Tibial artery (tissue), 4 donors: ENCODE data around the gene HSF2BP.

Experiments used
- DNase-seq, 2 donors: peaks; one replicate each; pipeline ENCODE4 v3.0.0-alpha.2; 2019
- H3K27ac ChIP-seq, 2 donors: fragments of 200-600 bp; sonication (generic) in 1 of 2; 1 replicate in 1 of 2; 2 replicates in 1 of 2; pipeline ENCODE4 v1.5.1; 2018 to 2019; ENCODE audit warnings: mild to moderate bottlenecking in 1 of 2
- H3K27me3 ChIP-seq, 2 donors: fragments of 200-600 bp; sonication (generic) in 1 of 2; one replicate each; pipeline versions ENCODE4 v1.5.1 to v1.6.0; 2016 to 2019
- H3K36me3 ChIP-seq, 3 donors: fragments of 200-600 bp; sonication (generic) in 2 of 3; one replicate each; pipeline ENCODE4 v1.5.1; 2016 to 2019; ENCODE audit warnings: mild to moderate bottlenecking in 2 of 3
- H3K4me1 ChIP-seq, 4 donors: fragments of 200-600 bp; sonication (generic) in 2 of 4; 1 replicate in 3 of 4; 2 replicates in 1 of 4; pipeline ENCODE4 v1.5.1; 2016 to 2019
- H3K4me3 ChIP-seq, 2 donors: fragments of 200-600 bp; sonication (generic) in 1 of 2; 1 replicate in 1 of 2; 2 replicates in 1 of 2; pipeline ENCODE4 v1.5.1; 2018 to 2019; ENCODE audit warnings: mild to moderate bottlenecking in 2 of 2
- H3K9me3 ChIP-seq, 3 donors: fragments of 200-600 bp; sonication (generic) in 1 of 3; one replicate each; pipeline ENCODE4 v1.5.1; 2016 to 2019
- CTCF ChIP-seq, 2 experiments: fragments of 200-600 bp in 1 of 2; fragments of 450-650 bp in 1 of 2; IDR thresholded peaks; one replicate each; pipeline ENCODE4 v1.5.1; 2017 to 2019; ENCODE audit warnings: antibody characterized with exemption in 2 of 2, mild to moderate bottlenecking in 1 of 2, moderate library complexity in 1 of 2
- intact Hi-C: fragments of 100-400 bp; cut with DNase I; formaldehyde crosslinking; loops from one replicate; pipeline ENCODE4 v1.15.0; 2023; ENCODE audit warnings: low total_unique reads

Gene HSF2BP

GRCh38 chr21:43631411-43632107 lies 27.7 kb downstream of the HSF2BP start:
- Histone ChIP-seq H3K36me3 (no peaks in the 10 kb centered on the region), H3K27ac (no peak overlapping the region), H3K9me3 (peaks cover 0 to 6% (median 6%) of the 10 kb centered on the region in 3 donors), H3K4me3 (no peak overlapping the region), H3K27me3 (no peaks in the 10 kb centered on the region), H3K4me1 (no peaks in the 10 kb centered on the region)
- DNase-seq = no peak
- intact Hi-C loops = no loop called here
- no peak for TF ChIP-seq CTCF (IDR thresholded peaks at IDR 0.05)

- intact Hi-C loops = no loop called here
These were observed 31.8 kb downstream of the HSF2BP start for GRCh38 chr21:43627527-43627926.

GRCh38 chr21:43626390-43626789 lies 32.9 kb downstream of the HSF2BP start:
- DNase-seq = no peak
- H3K4me3 ChIP-seq = no peak overlapping the region
- no peak overlapping the region for H3K27ac ChIP-seq
- intact Hi-C loops = no loop called here
- H3K36me3 ChIP-seq = no peaks in the 10 kb centered on the region
- H3K4me1 ChIP-seq = no peaks in the 10 kb centered on the region
- H3K9me3 ChIP-seq = peaks cover 0 to 6% (median 6%) of the 10 kb centered on the region in 3 donors
- no peak for TF ChIP-seq CTCF (IDR thresholded peaks at IDR 0.05)
- H3K27me3 ChIP-seq = no peaks in the 10 kb centered on the region

More at GRCh38 chr21:43627527-43627926, 31.8 kb downstream of the HSF2BP start:
- Histone ChIP-seq H3K27ac (no peak overlapping the region), H3K27me3 (no peaks in the 10 kb centered on the region), H3K4me3 (no peak overlapping the region), H3K36me3 (no peaks in the 10 kb centered on the region), H3K9me3 (peaks cover 0 to 6% (median 6%) of the 10 kb centered on the region in 3 donors), H3K4me1 (no peaks in the 10 kb centered on the region)
- no peak for DNase-seq
- no peak for TF ChIP-seq CTCF (IDR thresholded peaks at IDR 0.05)

GRCh38 chr21:43624339-43624738 lies 34.9 kb downstream of the HSF2BP start:
- DNase-seq = no peak
- intact Hi-C loops = no loop called here

GRCh38 chr21:43623588-43623987 lies 35.7 kb downstream of the HSF2BP start:
- no peaks in the 10 kb centered on the region for H3K27me3 ChIP-seq
- no peaks in the 10 kb centered on the region for H3K36me3 ChIP-seq
- H3K9me3 ChIP-seq = peaks cover 0 to 20% (median 9%) of the 10 kb centered on the region in 3 donors
- no peak overlapping the region for H3K27ac ChIP-seq
- no peak overlapping the region for H3K4me3 ChIP-seq
- TF ChIP-seq CTCF (IDR thresholded peaks at IDR 0.05) = no peak
- no peaks in the 10 kb centered on the region for H3K4me1 ChIP-seq
- DNase-seq = no peak
- intact Hi-C loops = no loop called here

More at GRCh38 chr21:43624339-43624738, 34.9 kb downstream of the HSF2BP start:
- Histone ChIP-seq H3K36me3 (no peaks in the 10 kb centered on the region), H3K27ac (no peak overlapping the region), H3K4me1 (no peaks in the 10 kb centered on the region), H3K9me3 (peaks cover 0 to 23% (median 11%) of the 10 kb centered on the region in 3 donors), H3K4me3 (no peak overlapping the region), H3K27me3 (no peaks in the 10 kb centered on the region)
- TF ChIP-seq CTCF (IDR thresholded peaks at IDR 0.05) = no peak
